ENCODE results near the gene RNF145. TPM values are rescaled to one million over a fixed set of nuclear protein-coding genes. Genes with fewer than 3 reads are reported as not detected.

Gene RNF145
- total and polyA plus RNA-seq, 10 of the 15 experiments (the other 5 are each of a cell fraction or from before 2014, with no cell fraction given) = 9.7 to 58.1 (median 38.2) TPM

DNA sequence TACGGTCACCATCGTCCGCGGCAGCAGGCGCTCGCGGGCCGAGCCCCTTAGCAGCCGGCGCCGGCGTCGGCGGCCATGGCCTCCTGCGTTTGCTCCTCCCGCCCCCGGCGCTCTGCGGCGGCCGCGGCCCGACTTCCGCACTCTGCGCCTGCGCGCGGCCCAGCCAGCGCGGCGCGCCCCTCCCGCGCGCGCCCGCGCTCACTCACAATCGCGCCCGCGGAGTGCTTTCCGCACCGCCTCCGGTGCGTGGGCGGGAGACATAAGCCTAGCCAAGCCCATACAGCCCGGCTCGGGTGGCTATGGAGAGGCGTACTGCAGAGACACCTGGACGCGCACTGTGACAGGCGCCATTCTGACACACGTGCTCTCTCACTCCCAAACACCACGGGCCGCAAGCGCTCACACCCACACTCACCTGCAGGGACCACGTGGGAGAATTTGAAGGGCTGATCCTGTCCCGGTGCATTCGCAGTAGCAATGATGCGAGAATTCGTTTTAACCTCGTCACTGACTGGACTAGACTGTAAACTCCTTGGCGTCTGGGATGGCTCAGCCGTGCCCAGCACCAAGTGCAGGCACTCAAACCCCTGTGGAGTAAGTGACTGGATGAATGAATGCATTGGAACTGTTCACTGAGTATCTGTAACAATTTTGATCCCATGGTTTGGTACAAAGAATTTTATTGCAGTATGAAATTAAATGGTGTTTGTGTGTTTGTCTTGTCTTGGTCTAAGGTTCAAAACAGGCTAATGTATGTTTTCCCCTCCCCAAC, at the start of gene RNF145 (continued):
- TF ChIP-seq, protein P1, sequence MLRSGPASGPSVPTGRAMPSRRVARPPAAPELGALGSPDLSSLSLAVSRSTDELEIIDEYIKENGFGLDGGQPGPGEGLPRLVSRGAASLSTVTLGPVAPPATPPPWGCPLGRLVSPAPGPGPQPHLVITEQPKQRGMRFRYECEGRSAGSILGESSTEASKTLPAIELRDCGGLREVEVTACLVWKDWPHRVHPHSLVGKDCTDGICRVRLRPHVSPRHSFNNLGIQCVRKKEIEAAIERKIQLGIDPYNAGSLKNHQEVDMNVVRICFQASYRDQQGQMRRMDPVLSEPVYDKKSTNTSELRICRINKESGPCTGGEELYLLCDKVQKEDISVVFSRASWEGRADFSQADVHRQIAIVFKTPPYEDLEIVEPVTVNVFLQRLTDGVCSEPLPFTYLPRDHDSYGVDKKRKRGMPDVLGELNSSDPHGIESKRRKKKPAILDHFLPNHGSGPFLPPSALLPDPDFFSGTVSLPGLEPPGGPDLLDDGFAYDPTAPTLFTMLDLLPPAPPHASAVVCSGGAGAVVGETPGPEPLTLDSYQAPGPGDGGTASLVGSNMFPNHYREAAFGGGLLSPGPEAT (IDR thresholded peaks at IDR 0.05; ENCODE audit: low read depth) = 0 out of 2 replicates have a peak, but pooled peaks have one; percentile 37
- TF ChIP-seq GATAD2B (conservative IDR thresholded peaks at IDR 0.05; ENCODE audit: low read depth) = peak; percentile 70; the same call in 1 of the 2 replicates
- TF ChIP-seq MEF2B (IDR thresholded peaks at IDR 0.05; ENCODE audit: partially characterized antibody, poor library complexity, severe bottlenecking) = no peak
- no peak for TF ChIP-seq ZNF384 (IDR thresholded peaks at IDR 0.05; ENCODE audit: borderline replicate concordance, low read depth, low read length)
- peak; percentile 87 for TF ChIP-seq IKZF1 (conservative IDR thresholded peaks at IDR 0.05)
- TF ChIP-seq, protein P2, sequence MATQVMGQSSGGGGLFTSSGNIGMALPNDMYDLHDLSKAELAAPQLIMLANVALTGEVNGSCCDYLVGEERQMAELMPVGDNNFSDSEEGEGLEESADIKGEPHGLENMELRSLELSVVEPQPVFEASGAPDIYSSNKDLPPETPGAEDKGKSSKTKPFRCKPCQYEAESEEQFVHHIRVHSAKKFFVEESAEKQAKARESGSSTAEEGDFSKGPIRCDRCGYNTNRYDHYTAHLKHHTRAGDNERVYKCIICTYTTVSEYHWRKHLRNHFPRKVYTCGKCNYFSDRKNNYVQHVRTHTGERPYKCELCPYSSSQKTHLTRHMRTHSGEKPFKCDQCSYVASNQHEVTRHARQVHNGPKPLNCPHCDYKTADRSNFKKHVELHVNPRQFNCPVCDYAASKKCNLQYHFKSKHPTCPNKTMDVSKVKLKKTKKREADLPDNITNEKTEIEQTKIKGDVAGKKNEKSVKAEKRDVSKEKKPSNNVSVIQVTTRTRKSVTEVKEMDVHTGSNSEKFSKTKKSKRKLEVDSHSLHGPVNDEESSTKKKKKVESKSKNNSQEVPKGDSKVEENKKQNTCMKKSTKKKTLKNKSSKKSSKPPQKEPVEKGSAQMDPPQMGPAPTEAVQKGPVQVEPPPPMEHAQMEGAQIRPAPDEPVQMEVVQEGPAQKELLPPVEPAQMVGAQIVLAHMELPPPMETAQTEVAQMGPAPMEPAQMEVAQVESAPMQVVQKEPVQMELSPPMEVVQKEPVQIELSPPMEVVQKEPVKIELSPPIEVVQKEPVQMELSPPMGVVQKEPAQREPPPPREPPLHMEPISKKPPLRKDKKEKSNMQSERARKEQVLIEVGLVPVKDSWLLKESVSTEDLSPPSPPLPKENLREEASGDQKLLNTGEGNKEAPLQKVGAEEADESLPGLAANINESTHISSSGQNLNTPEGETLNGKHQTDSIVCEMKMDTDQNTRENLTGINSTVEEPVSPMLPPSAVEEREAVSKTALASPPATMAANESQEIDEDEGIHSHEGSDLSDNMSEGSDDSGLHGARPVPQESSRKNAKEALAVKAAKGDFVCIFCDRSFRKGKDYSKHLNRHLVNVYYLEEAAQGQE (IDR thresholded peaks at IDR 0.05; ENCODE audit: low read depth, low read length) = no peak
- TF ChIP-seq EGR1 (IDR thresholded peaks at IDR 0.05; ENCODE audit: borderline replicate concordance in 1 of 2, low read depth in 2 of 2, low read length in 2 of 2) = peak; percentile 83 to 99
- TF ChIP-seq NBN (IDR thresholded peaks at IDR 0.05) = peak; percentile 76
- 0 out of 2 replicates have a peak, but pooled peaks have one; percentile 37 for TF ChIP-seq TARDBP (IDR thresholded peaks at IDR 0.05; ENCODE audit: borderline replicate concordance)
- TF ChIP-seq POLR2A (IDR thresholded peaks at IDR 0.05; ENCODE audit: low read depth, low read length) = peak; percentile 87
- TF ChIP-seq POLR2AphosphoS5 (IDR thresholded peaks at IDR 0.05; ENCODE audit: low read length) = peak; percentile 76; the same call in 1 of the 2 replicates
- TF ChIP-seq BCL11A (IDR thresholded peaks at IDR 0.05; ENCODE audit: low read depth, low read length) = 0 out of 2 replicates have a peak, but pooled peaks have one; percentile 13
- no peak for TF ChIP-seq CTCF (IDR thresholded peaks at IDR 0.05 in 2 of 3, conservative IDR thresholded peaks at IDR 0.05 in 1 of 3; ENCODE audit: control insufficient read depth in 2 of 3, extremely low read depth in 1 of 3, insufficient read depth in 1 of 3, low read depth in 3 of 3, low read length in 3 of 3)
- TF ChIP-seq HCFC1 (IDR thresholded peaks at IDR 0.05; ENCODE audit: low read length) = peak; percentile 35; the same call in 1 of the 2 replicates
- TF ChIP-seq TBL1XR1 (IDR thresholded peaks at IDR 0.05; ENCODE audit: low read depth, low read length) = no peak
- TF ChIP-seq TCF3 (IDR thresholded peaks at IDR 0.05; ENCODE audit: borderline replicate concordance, insufficient read depth, low read depth, low read length) = peak; percentile 75; the same call in 1 of the 2 replicates
- peak; percentile 90 for TF ChIP-seq YY1 (IDR thresholded peaks at IDR 0.05; ENCODE audit: low read depth, low read length)
- no peak for TF ChIP-seq MTA2 (IDR thresholded peaks at IDR 0.05; ENCODE audit: low read depth)
- peak; percentile 91 for TF ChIP-seq SIN3A (IDR thresholded peaks at IDR 0.05; ENCODE audit: low read depth, low read length)
- TF ChIP-seq ETV6 (conservative IDR thresholded peaks at IDR 0.05 in 1 of 2, IDR thresholded peaks at IDR 0.05 in 1 of 2; ENCODE audit: borderline replicate concordance in 1 of 2, low read depth in 1 of 2) = no peak
- TF ChIP-seq IKZF2 (IDR thresholded peaks at IDR 0.05) = peak in 1 of 2 experiments; percentile 25; a peak in 2 of 4 replicates
- no peak for TF ChIP-seq GABPA (IDR thresholded peaks at IDR 0.05; ENCODE audit: low read depth)
- no peak for TF ChIP-seq ZNF24 (IDR thresholded peaks at IDR 0.05)
- TF ChIP-seq RCOR1 (conservative IDR thresholded peaks at IDR 0.05; ENCODE audit: low read depth, low read length) = no peak
